Liver (tissue), 9 donors: Measurements from ENCODE around the gene WDR7. TPM values are rescaled to one million over a fixed set of nuclear protein-coding genes. Genes with fewer than 3 reads are reported as not detected.

Experiments used
- DNase-seq: peaks from one replicate; pipeline ENCODE4 v3.0.0-alpha.2; 2017; ENCODE audit warnings: low spot score
- H3K27ac ChIP-seq, 2 donors: one replicate each; pipeline ENCODE4 v1.7.0; 2013; ENCODE audit warnings: inconsistent platforms in 2 of 2, low read length in 2 of 2, control low read depth in 1 of 2, low read depth in 1 of 2, mild to moderate bottlenecking in 1 of 2
- H3K27me3 ChIP-seq, 4 donors: one replicate each; pipeline versions ENCODE4 v1.6.1 to v1.7.0; 2013; ENCODE audit warnings: low read length in 3 of 4, inconsistent platforms in 1 of 4, mild to moderate bottlenecking in 1 of 4, moderate library complexity in 1 of 4; ENCODE audit not compliant: control insufficient read depth in 4 of 4, insufficient read depth in 4 of 4
- H3K36me3 ChIP-seq, 4 donors: one replicate each; pipeline versions ENCODE4 v1.6.1 to v1.7.0; 2013; ENCODE audit warnings: low read length in 3 of 4, mild to moderate bottlenecking in 3 of 4, low read depth in 1 of 4, moderate library complexity in 1 of 4; ENCODE audit not compliant: control insufficient read depth in 4 of 4, insufficient read depth in 3 of 4
- H3K4me1 ChIP-seq, 4 donors: one replicate each; pipeline versions ENCODE4 v1.6.1 to v1.7.0; 2013; ENCODE audit warnings: low read length in 3 of 4, mild to moderate bottlenecking in 3 of 4, moderate library complexity in 1 of 4; ENCODE audit not compliant: control insufficient read depth in 4 of 4, insufficient read depth in 4 of 4
- H3K4me3 ChIP-seq, 3 donors: one replicate each; pipeline versions ENCODE4 v1.6.1 to v1.7.0; 2013; ENCODE audit warnings: low read length in 3 of 3, control low read depth in 1 of 3, low read depth in 1 of 3, mild to moderate bottlenecking in 1 of 3
- H3K9ac ChIP-seq, 2 donors: one replicate each; pipeline ENCODE4 v1.7.0; 2013; ENCODE audit warnings: low read length in 2 of 2, mild to moderate bottlenecking in 2 of 2, moderate library complexity in 2 of 2, control low read depth in 1 of 2, low read depth in 1 of 2
- H3K9me3 ChIP-seq, 4 donors: one replicate each; pipeline versions ENCODE4 v1.6.1 to v1.7.0; 2013; ENCODE audit warnings: low read length in 3 of 4; ENCODE audit not compliant: control insufficient read depth in 4 of 4
- ATF3 ChIP-seq: IDR thresholded peaks from 2 replicates; pipeline ENCODE4 v1.6.1; 2016; ENCODE audit warnings: antibody characterized with exemption
- EGR1 ChIP-seq, 2 donors: IDR thresholded peaks; 2 replicates each; pipeline ENCODE4 v1.6.1; 2016 to 2018; ENCODE audit warnings: antibody characterized with exemption in 2 of 2, low read depth in 2 of 2
- FOXA1 ChIP-seq: IDR thresholded peaks from 2 replicates; pipeline ENCODE4 v1.6.1; 2016; ENCODE audit warnings: antibody characterized with exemption
- FOXA2 ChIP-seq: IDR thresholded peaks from 2 replicates; pipeline ENCODE4 v1.6.1; 2016; ENCODE audit warnings: antibody characterized with exemption
- GABPA ChIP-seq, 2 donors: IDR thresholded peaks in 1 of 2; conservative IDR thresholded peaks in 1 of 2; 2 replicates each; pipeline ENCODE4 v1.6.1; 2016; ENCODE audit warnings: antibody characterized with exemption in 2 of 2, mild to moderate bottlenecking in 1 of 2, moderate library complexity in 1 of 2
- HNF4A ChIP-seq, 2 donors: conservative IDR thresholded peaks; 2 replicates each; pipeline ENCODE4 v1.6.1; 2016; ENCODE audit warnings: antibody characterized with exemption in 2 of 2, mild to moderate bottlenecking in 2 of 2
- HNF4G ChIP-seq: IDR thresholded peaks from 2 replicates; pipeline ENCODE4 v1.6.1; 2016; ENCODE audit warnings: antibody characterized with exemption
- JUND ChIP-seq, 2 donors: IDR thresholded peaks; 2 replicates each; pipeline ENCODE4 v1.6.1; 2016; ENCODE audit warnings: antibody characterized with exemption in 2 of 2
- RAD21 ChIP-seq, 2 donors: IDR thresholded peaks; 2 replicates each; pipeline ENCODE4 v1.6.1; 2016; ENCODE audit warnings: antibody characterized with exemption in 2 of 2, mild to moderate bottlenecking in 2 of 2
- REST ChIP-seq: IDR thresholded peaks from 2 replicates; pipeline ENCODE4 v1.6.1; 2016; ENCODE audit warnings: antibody characterized with exemption, mild to moderate bottlenecking
- RXRA ChIP-seq, 2 donors: IDR thresholded peaks; 2 replicates each; pipeline ENCODE4 v1.6.1; 2017 to 2018; ENCODE audit warnings: antibody characterized with exemption in 2 of 2, mild to moderate bottlenecking in 1 of 2
- SP1 ChIP-seq: IDR thresholded peaks from 2 replicates; pipeline ENCODE4 v1.6.1; 2018; ENCODE audit warnings: antibody characterized with exemption, mild to moderate bottlenecking
- TAF1 ChIP-seq: conservative IDR thresholded peaks from 2 replicates; pipeline ENCODE4 v1.6.1; 2016; ENCODE audit warnings: antibody characterized with exemption, mild to moderate bottlenecking
- YY1 ChIP-seq: IDR thresholded peaks from 2 replicates; pipeline ENCODE4 v1.6.1; 2016; ENCODE audit warnings: antibody characterized with exemption, mild to moderate bottlenecking
- ZBTB33 ChIP-seq: IDR thresholded peaks from 2 replicates; pipeline ENCODE4 v1.6.1; 2016; ENCODE audit warnings: antibody characterized with exemption
- WGBS: extraction: QIAGEN DNeasy Blood & Tissue Kit; methylation state at CpG from one replicate; pipeline ENCODE4 v1.1.7; 2013; 5-methylcytosine and 5-hydroxymethylcytosine counted together
- polyA plus RNA-seq, 2 donors: library from polyadenylated mRNA; stranded (reverse) in 1 of 2; unstranded in 1 of 2; fragments of 200-250 nt in 1 of 2; fragments of >200 nt in 1 of 2; fragmentation: Nextera tagmentation in 1 of 2; extraction: Ambion mirVana in 1 of 2; gene quantifications; one replicate each; pipeline versions ENCODE4 v1.2.1 to v1.2.3, GENCODE V29; 2013 to 2015
- total RNA-seq, 2 donors: library from RNA; depleted of rRNA; stranded (reverse); fragments of >200 nt; gene quantifications; one replicate each; pipeline ENCODE4 v1.2.3, GENCODE V29; 2014
- donor health status: healthy.
- donor health status: healthy.
- donor health status: healthy.
- donor health status: healthy.
- donor health status: healthy.

Gene WDR7
- total and polyA plus RNA-seq, 4 donors: 4.5 to 26.6 (median 13.2) TPM

GRCh38 chr18:56795381-56795780, 144.2 kb downstream of the WDR7 start:
- no peak for DNase-seq
- no peak overlapping the region for H3K27ac ChIP-seq
- no peaks in the 10 kb centered on the region for H3K9me3 ChIP-seq
- WGBS: 88% methylated on average over 1 of the region's 1 CpG
- no peaks in the 10 kb centered on the region for H3K36me3 ChIP-seq
- H3K27me3 ChIP-seq: no peaks in the 10 kb centered on the region
- no peaks in the 10 kb centered on the region for H3K4me1 ChIP-seq
- H3K4me3 ChIP-seq: no peak overlapping the region
- no peak for TF ChIP-seq TAF1
- no peak for TF ChIP-seq ATF3
- TF ChIP-seq RAD21 (IDR thresholded peaks at IDR 0.05): no peak
- no peak for TF ChIP-seq JUND (IDR thresholded peaks at IDR 0.05)
- TF ChIP-seq EGR1 (IDR thresholded peaks at IDR 0.05; ENCODE audit: low read depth in 2 of 2): no peak
- no peak for TF ChIP-seq FOXA2
- no peak for TF ChIP-seq RXRA (IDR thresholded peaks at IDR 0.05)
- TF ChIP-seq HNF4G: no peak
- no peak overlapping the region for H3K9ac ChIP-seq

GRCh38 chr18:56799756-56800155, 148.6 kb downstream of the WDR7 start:
- Histone ChIP-seq H3K27ac (no peak overlapping the region), H3K4me3 (no peak overlapping the region), H3K9ac (no peak overlapping the region), H3K36me3 (no peaks in the 10 kb centered on the region), H3K9me3 (no peaks in the 10 kb centered on the region), H3K27me3 (no peaks in the 10 kb centered on the region), H3K4me1 (no peaks in the 10 kb centered on the region)
- TF ChIP-seq GABPA (IDR thresholded peaks at IDR 0.05 in 1 of 2, conservative IDR thresholded peaks at IDR 0.05 in 1 of 2) (no peak), ATF3 (no peak), RXRA (IDR thresholded peaks at IDR 0.05) (no peak), FOXA1 (no peak), SP1 (no peak), YY1 (no peak)
- 78% methylated on average over 2 of the region's 2 CpGs for WGBS
- DNase-seq: no peak

- WGBS: 98% methylated on average over 1 of the region's 1 CpG
- H3K9ac ChIP-seq: no peak overlapping the region
- no peak for TF ChIP-seq RXRA (IDR thresholded peaks at IDR 0.05)
- no peak for TF ChIP-seq HNF4G
- no peak for TF ChIP-seq HNF4A (conservative IDR thresholded peaks at IDR 0.05)
- TF ChIP-seq YY1: no peak
- no peak for TF ChIP-seq ATF3
- no peak for TF ChIP-seq RAD21 (IDR thresholded peaks at IDR 0.05)
- TF ChIP-seq FOXA2: no peak
- no peak for TF ChIP-seq REST
- no peak for TF ChIP-seq JUND (IDR thresholded peaks at IDR 0.05)
- no peak for TF ChIP-seq ZBTB33
- H3K27me3 ChIP-seq: no peaks in the 10 kb centered on the region
- no peaks in the 10 kb centered on the region for H3K9me3 ChIP-seq
- no peaks in the 10 kb centered on the region for H3K4me1 ChIP-seq
- no peak for DNase-seq
- H3K27ac ChIP-seq: no peak overlapping the region
- H3K4me3 ChIP-seq: no peak overlapping the region
- no peaks in the 10 kb centered on the region for H3K36me3 ChIP-seq
These were observed 151.9 kb downstream of the WDR7 start for GRCh38 chr18:56803051-56803450.
